Mammary epithelial cell (primary cell): ENCODE results near the gene AMZ1.

ENCODE experiments used
- CTCF ChIP-seq, 2 donors: IDR thresholded peaks in 1 of 2; conservative IDR thresholded peaks in 1 of 2; 2 replicates each; pipeline ENCODE4 v1.5.1; 2011 to 2012; ENCODE audit warnings: inconsistent platforms in 2 of 2, low read length in 2 of 2, mild to moderate bottlenecking in 2 of 2, control low read depth in 1 of 2, low read depth in 1 of 2; ENCODE audit not compliant: insufficient read depth in 1 of 2; ENCODE audit errors: extremely low read depth in 1 of 2
- EZH2 ChIP-seq: IDR thresholded peaks from 2 replicates; pipeline ENCODE4 v1.6.1; 2012; ENCODE audit warnings: low read length, inconsistent platforms, borderline replicate concordance

DNA sequence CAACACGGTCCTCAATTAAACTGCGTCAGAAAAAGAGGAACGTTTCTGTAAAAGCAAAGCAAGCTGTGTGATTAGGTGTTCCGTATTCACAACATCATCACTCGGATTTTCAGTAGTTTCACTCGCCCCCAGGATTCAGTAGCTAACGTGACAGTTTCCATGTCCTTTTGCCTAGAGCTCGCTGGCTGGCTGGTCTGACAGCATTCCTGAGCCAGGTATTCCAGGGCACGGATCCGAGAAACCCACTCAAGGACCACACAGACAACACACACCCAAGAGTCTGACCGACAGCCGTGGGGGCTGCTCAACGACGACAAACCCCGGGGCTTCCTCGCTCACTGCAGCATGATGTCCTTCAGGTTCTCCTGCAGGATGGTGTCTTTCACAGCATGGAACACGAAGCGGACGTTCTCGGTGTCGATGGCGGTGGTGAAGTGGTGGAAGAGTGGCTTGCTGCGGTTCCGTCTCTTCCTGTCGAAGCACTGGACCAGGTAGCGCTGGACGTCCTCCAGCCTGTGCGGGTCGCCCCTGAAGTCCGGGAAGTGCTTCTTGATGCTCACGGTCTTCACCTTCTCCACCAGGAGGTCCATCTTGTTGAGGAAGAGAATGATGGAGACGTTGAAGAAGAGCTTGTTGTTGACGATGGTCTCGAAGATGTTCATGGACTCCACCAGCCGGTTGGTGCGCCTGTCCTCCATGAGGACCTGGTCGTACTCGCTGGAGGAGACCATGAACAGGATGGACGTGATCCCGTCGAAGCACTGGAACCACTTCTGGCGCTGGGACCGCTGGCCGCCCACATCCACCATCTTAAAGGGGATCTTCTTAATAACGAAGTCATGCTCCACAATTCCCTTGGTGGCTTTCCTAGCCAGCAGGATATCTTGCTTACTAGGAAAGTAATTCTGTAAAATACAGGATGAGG lies 43.1 kb downstream of the AMZ1 start:
- TF ChIP-seq CTCF (conservative IDR thresholded peaks at IDR 0.05 in 1 of 2, IDR thresholded peaks at IDR 0.05 in 1 of 2; ENCODE audit: extremely low read depth in 1 of 2, insufficient read depth in 1 of 2, low read depth in 1 of 2, low read length in 2 of 2): no peak
- no peak for TF ChIP-seq EZH2
